ENCODE results near the gene CCDC112. TPM values are rescaled to one million over a fixed set of nuclear protein-coding genes. Genes with fewer than 3 reads are reported as not detected.

Gene CCDC112
- total RNA-seq, 1 experiment from 2014 or later, result 13.0 TPM

GRCh38 chr5:115229606-115230005 is 66.8 kb downstream of the CCDC112 start:
- Mint-ChIP-seq H3K4me1 (no peaks in the 10 kb centered on the region), H3K9me3 (no peaks in the 10 kb centered on the region), H3K27ac (no peak overlapping the region), H3K27me3 (ENCODE audit: low read depth) (no peaks in the 10 kb centered on the region), H3K36me3 (ENCODE audit: insufficient read depth in 1 of 3, low read depth in 3 of 3) (peaks cover 3 to 24% (median 17%) of the 10 kb centered on the region in 3 experiments; a peak in 5 of 7 replicates), H3K4me3 (no peak overlapping the region)
- H3K56ac ChIP-seq (ENCODE audit: insufficient read length, low read depth, low read length), result no peak overlapping the region
- H2AFZ ChIP-seq (ENCODE audit: low read length), result no peak overlapping the region
- no peak overlapping the region for H3K23ac ChIP-seq (ENCODE audit: insufficient read length, low read depth, low read length)
- no peak overlapping the region for H3K18ac ChIP-seq (ENCODE audit: insufficient read length, low read depth, low read length)
- no peaks in the 10 kb centered on the region for H3K79me2 ChIP-seq (ENCODE audit: insufficient read depth, low read length)
- H4K20me1 ChIP-seq (ENCODE audit: control insufficient read depth, insufficient read depth, insufficient read length), result no peaks in the 10 kb centered on the region
- no peak for TF ChIP-seq CTCF (conservative IDR thresholded peaks at IDR 0.05)
- H3K79me1 ChIP-seq (ENCODE audit: insufficient read depth, low read depth, low read length, poor library complexity, severe bottlenecking), result no peaks in the 10 kb centered on the region
- H4K91ac ChIP-seq (ENCODE audit: insufficient read length, low read depth, low read length), result no peak overlapping the region
- H4K5ac ChIP-seq (ENCODE audit: insufficient read length, low read depth, low read length), result no peak overlapping the region
- H3K14ac ChIP-seq (ENCODE audit: insufficient read depth, low read length), result no peak overlapping the region
- H3K27ac ChIP-seq (ENCODE audit: insufficient read length, low read depth, low read length), result no peak overlapping the region
- no peak overlapping the region for H4K8ac ChIP-seq (replicated peaks; ENCODE audit: insufficient read length, low read depth, low read length)
- no peak overlapping the region for H2BK15ac ChIP-seq (ENCODE audit: low read depth, low read length)
- no peak overlapping the region for H3K9ac ChIP-seq (ENCODE audit: extremely low read depth, insufficient read length, low read length)
- H3K9me3 ChIP-seq (ENCODE audit: control insufficient read depth, low read depth, low read length), result no peaks in the 10 kb centered on the region
- no peaks in the 10 kb centered on the region for H3K4me1 ChIP-seq (ENCODE audit: insufficient read depth, low read length)
- no peaks in the 10 kb centered on the region for H3K23me2 ChIP-seq (ENCODE audit: insufficient read length, low read depth, low read length, poor library complexity, severe bottlenecking)
- no peaks in the 10 kb centered on the region for H3K27me3 ChIP-seq (ENCODE audit: insufficient read depth, low read length)
- no peak overlapping the region for H2BK5ac ChIP-seq (ENCODE audit: insufficient read length, low read length)
- no peak for DNase-seq
- no peak overlapping the region for H2BK20ac ChIP-seq (ENCODE audit: low read depth, low read length, poor library complexity, severe bottlenecking)
- no peak overlapping the region for H2BK120ac ChIP-seq (ENCODE audit: low read depth, low read length, poor library complexity, severe bottlenecking)
- no peak overlapping the region for H3K4me2 ChIP-seq (ENCODE audit: insufficient read depth, insufficient read length, low read length)
- no peak overlapping the region for H2BK12ac ChIP-seq (ENCODE audit: insufficient read length, low read depth, low read length)
- H2AK5ac ChIP-seq (ENCODE audit: insufficient read length, low read length), result no peak overlapping the region
- H3K4ac ChIP-seq (ENCODE audit: low read depth, low read length), result no peak overlapping the region
- WGBS (ENCODE audit: extremely low coverage, insufficient read length, low lambda C conversion rate), result no CpG with 5 or more reads among the region's 1 CpG
- H3T11ph ChIP-seq (ENCODE audit: low read length), result no peak overlapping the region

Measured in H9 (cell line).